Measurements from ENCODE around the gene KIAA0319L.

Gene KIAA0319L

GRCh38 chr1:35554266-35555211 lies 2.7 kb downstream of the KIAA0319L start:
- no peaks in the 10 kb centered on the region for H3K27me3 ChIP-seq (ENCODE audit: control insufficient read depth, low read length)
- H3K4me2 ChIP-seq (ENCODE audit: low read length): no peak overlapping the region
- no peak for TF ChIP-seq CTCF (IDR thresholded peaks at IDR 0.05; ENCODE audit: low read depth, low read length, poor library complexity, severe bottlenecking)
- no peak for TF ChIP-seq EZH2phosphoT487 (IDR thresholded peaks at IDR 0.05; ENCODE audit: borderline replicate concordance, low read length)
- H3K4me3 ChIP-seq (ENCODE audit: low read length): no peak overlapping the region
- peaks cover 35% of the 10 kb centered on the region for H3K36me3 ChIP-seq (ENCODE audit: control insufficient read depth, low read length)
- peaks cover 27% of the 10 kb centered on the region for H3K4me1 ChIP-seq (ENCODE audit: control insufficient read depth, low read length)
- peaks cover 33% of the 10 kb centered on the region for H3K79me2 ChIP-seq (ENCODE audit: control insufficient read depth, low read length)
- H4K20me1 ChIP-seq (ENCODE audit: control insufficient read depth, insufficient read depth, low read depth, low read length): no peaks in the 10 kb centered on the region
- H3K9me3 ChIP-seq (ENCODE audit: control insufficient read depth, insufficient read depth, low read length): no peaks in the 10 kb centered on the region
- H3F3A ChIP-seq (ENCODE audit: control insufficient read depth, insufficient read depth): peaks cover 5% of the 10 kb centered on the region
- no peak overlapping the region for H3K27ac ChIP-seq (ENCODE audit: low read depth, low read length)
- no peaks in the 10 kb centered on the region for H3K9me2 ChIP-seq (replicated peaks; ENCODE audit: control insufficient read depth, low read length)

- Histone ChIP-seq H3K4me2 (ENCODE audit: low read length) (no peak overlapping the region), H4K20me1 (ENCODE audit: control insufficient read depth, insufficient read depth, low read depth, low read length) (no peaks in the 10 kb centered on the region), H3K4me3 (ENCODE audit: low read length) (no peak overlapping the region), H3K4me1 (ENCODE audit: control insufficient read depth, low read length) (peaks cover 27% of the 10 kb centered on the region), H3F3A (ENCODE audit: control insufficient read depth, insufficient read depth) (peaks cover 5% of the 10 kb centered on the region), H3K9me2 (replicated peaks; ENCODE audit: control insufficient read depth, low read length) (no peaks in the 10 kb centered on the region), H3K27ac (ENCODE audit: low read depth, low read length) (no peak overlapping the region), H3K27me3 (ENCODE audit: control insufficient read depth, low read length) (no peaks in the 10 kb centered on the region), H3K9me3 (ENCODE audit: control insufficient read depth, insufficient read depth, low read length) (no peaks in the 10 kb centered on the region), H3K36me3 (ENCODE audit: control insufficient read depth, low read length) (peaks cover 41% of the 10 kb centered on the region), H3K79me2 (ENCODE audit: control insufficient read depth, low read length) (peaks cover 33% of the 10 kb centered on the region)
- TF ChIP-seq EZH2phosphoT487 (IDR thresholded peaks at IDR 0.05; ENCODE audit: borderline replicate concordance, low read length): no peak
- TF ChIP-seq CTCF (IDR thresholded peaks at IDR 0.05; ENCODE audit: low read depth, low read length, poor library complexity, severe bottlenecking): no peak
These were observed 3.4 kb downstream of the KIAA0319L start for GRCh38 chr1:35553851-35554250.

- H3K4me1 ChIP-seq (ENCODE audit: control insufficient read depth, low read length): no peaks in the 10 kb centered on the region
- no peak overlapping the region for H3K4me3 ChIP-seq (ENCODE audit: low read length)
- no peaks in the 10 kb centered on the region for H3F3A ChIP-seq (ENCODE audit: control insufficient read depth, insufficient read depth)
- no peaks in the 10 kb centered on the region for H3K9me3 ChIP-seq (ENCODE audit: control insufficient read depth, insufficient read depth, low read length)
- no peaks in the 10 kb centered on the region for H3K9me2 ChIP-seq (replicated peaks; ENCODE audit: control insufficient read depth, low read length)
- H3K79me2 ChIP-seq (ENCODE audit: control insufficient read depth, low read length): peaks cover 10% of the 10 kb centered on the region
- H3K4me2 ChIP-seq (ENCODE audit: low read length): no peak overlapping the region
- peaks cover 50% of the 10 kb centered on the region for H3K36me3 ChIP-seq (ENCODE audit: control insufficient read depth, low read length)
- TF ChIP-seq EZH2phosphoT487 (IDR thresholded peaks at IDR 0.05; ENCODE audit: borderline replicate concordance, low read length): no peak
- no peak for TF ChIP-seq CTCF (IDR thresholded peaks at IDR 0.05; ENCODE audit: low read depth, low read length, poor library complexity, severe bottlenecking)
- H4K20me1 ChIP-seq (ENCODE audit: control insufficient read depth, insufficient read depth, low read depth, low read length): no peaks in the 10 kb centered on the region
- no peaks in the 10 kb centered on the region for H3K27me3 ChIP-seq (ENCODE audit: control insufficient read depth, low read length)
- H3K27ac ChIP-seq (ENCODE audit: low read depth, low read length): no peak overlapping the region
These were observed 10.6 kb downstream of the KIAA0319L start for GRCh38 chr1:35546614-35547013.

Measured in DOHH2 (cell line).